SK-N-MC (cell line): ENCODE results near the gene NHLRC3.

Source experiments
- DNase-seq: peaks from one replicate; pipeline ENCODE4 v3.0.0-alpha.2; 2011; ENCODE audit warnings: low read depth, low spot score
- H3K27ac ChIP-seq: fragments of 200-600 bp; sonication (generic); 2 replicates; pipeline ENCODE4 v1.5.1; 2016; ENCODE audit warnings: mixed run types
- H3K36me3 ChIP-seq: fragments of 200-600 bp; sonication (generic); 2 replicates; pipeline ENCODE4 v1.6.1; 2017; ENCODE audit warnings: antibody characterized with exemption, low read length, mixed read lengths; ENCODE audit not compliant: insufficient read depth
- H3K4me3 ChIP-seq: fragments of 200-600 bp; sonication (generic); 2 replicates; pipeline ENCODE4 v1.5.1; 2016
- H3K9ac ChIP-seq: fragments of 200-600 bp; sonication (generic); 2 replicates; pipeline ENCODE4 v1.8.0; 2017; ENCODE audit warnings: mixed run types, mixed read lengths; ENCODE audit not compliant: insufficient read length
- H3K9me3 ChIP-seq: fragments of 200-600 bp; sonication (generic); 2 replicates; pipeline ENCODE4 v1.6.1; 2017; ENCODE audit warnings: low read depth, mild to moderate bottlenecking, antibody characterized with exemption, low read length, moderate library complexity, mixed read lengths
- EZH2 ChIP-seq: fragments of 200-600 bp; sonication (generic); IDR thresholded peaks from one replicate; pipeline ENCODE4 v1.6.1; 2017; ENCODE audit warnings: antibody characterized with exemption
- FOXP2 ChIP-seq: optimal IDR thresholded peaks from 2 replicates; pipeline ENCODE3; 2011; ENCODE audit warnings: mild to moderate bottlenecking, moderate library complexity; ENCODE audit not compliant: insufficient read depth; ENCODE audit errors: extremely low read length, control extremely low read depth
- POLR2AphosphoS5 ChIP-seq: IDR thresholded peaks from 2 replicates; pipeline ENCODE4 v1.6.1; 2012; ENCODE audit warnings: mild to moderate bottlenecking, low read depth, low read length, borderline replicate concordance

Gene NHLRC3

DNA sequence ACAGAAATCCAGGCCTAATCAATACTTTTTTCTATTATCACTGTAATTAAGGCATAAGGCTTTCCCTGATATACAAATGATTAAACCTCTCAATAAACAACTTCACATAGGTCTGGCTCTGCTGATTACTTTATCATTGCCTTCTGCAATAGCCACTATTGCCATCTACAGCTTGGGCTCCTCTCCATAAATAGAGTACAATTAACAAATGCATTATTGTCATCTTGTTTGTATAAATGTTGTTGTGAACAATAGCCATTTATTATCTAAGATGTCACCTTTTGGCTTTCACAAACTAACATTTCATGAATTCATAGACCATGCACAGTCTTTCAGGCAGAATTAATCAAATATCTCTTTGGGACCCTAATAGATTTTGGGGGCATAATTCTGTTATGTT, 53.3 kb downstream of the NHLRC3 start:
- no peak overlapping the region for H3K27ac ChIP-seq
- no peak overlapping the region for H3K4me3 ChIP-seq
- H3K9me3 ChIP-seq: no peaks in the 10 kb centered on the region
- no peak overlapping the region for H3K9ac ChIP-seq
- DNase-seq: no peak
- H3K36me3 ChIP-seq: no peaks in the 10 kb centered on the region
- TF ChIP-seq FOXP2 (no peak), POLR2AphosphoS5 (no peak), EZH2 (no peak)

DNA sequence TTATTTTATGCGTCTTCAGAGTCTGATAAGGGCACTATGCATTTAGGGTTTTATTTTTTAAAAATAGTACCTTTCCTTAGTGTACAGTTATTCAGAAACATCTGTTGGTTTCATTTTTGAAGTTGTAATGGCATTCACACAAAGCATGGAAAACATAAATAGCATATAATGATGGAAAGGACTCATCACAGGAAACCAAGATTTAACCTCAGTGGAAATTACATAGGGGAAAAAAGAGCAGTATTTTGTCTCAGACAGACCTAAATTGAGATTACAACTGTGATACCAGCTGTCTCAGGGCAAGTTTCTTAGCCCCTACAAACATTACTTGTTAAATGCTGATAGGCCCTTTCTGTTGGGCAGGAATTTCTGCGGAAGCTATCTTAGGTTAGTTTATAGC, 57.2 kb downstream of the NHLRC3 start:
- no peaks in the 10 kb centered on the region for H3K36me3 ChIP-seq
- no peak for TF ChIP-seq FOXP2
- TF ChIP-seq EZH2: no peak
- no peak for TF ChIP-seq POLR2AphosphoS5
- no peaks in the 10 kb centered on the region for H3K9me3 ChIP-seq
- no peak overlapping the region for H3K9ac ChIP-seq
- no peak overlapping the region for H3K27ac ChIP-seq
- no peak overlapping the region for H3K4me3 ChIP-seq
- DNase-seq: no peak

DNA sequence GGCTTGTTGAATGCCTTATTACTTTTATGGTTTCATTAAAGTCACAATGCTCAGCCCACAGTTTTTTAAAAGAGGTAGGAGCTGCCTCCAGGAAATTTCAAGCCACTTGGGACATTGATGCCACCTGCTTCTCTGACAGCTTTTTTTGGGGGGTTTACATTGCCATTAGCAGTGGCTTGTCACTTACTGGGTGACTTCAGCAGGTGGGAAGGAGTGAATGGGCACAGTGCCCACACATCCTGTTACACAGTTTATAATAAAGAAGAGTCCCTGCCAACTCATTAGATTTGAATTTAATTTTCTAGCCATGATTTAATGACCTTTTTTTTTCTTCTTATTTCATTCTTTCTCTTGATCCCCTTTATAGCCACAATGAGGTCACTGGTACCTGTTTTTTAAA, 61.0 kb downstream of the NHLRC3 start:
- Histone ChIP-seq H3K9ac (no peak overlapping the region), H3K4me3 (no peak overlapping the region), H3K9me3 (no peaks in the 10 kb centered on the region), H3K27ac (no peak overlapping the region), H3K36me3 (no peaks in the 10 kb centered on the region)
- TF ChIP-seq EZH2 (no peak), FOXP2 (no peak), POLR2AphosphoS5 (no peak)
- DNase-seq: no peak
